CD14-positive monocyte (primary cell): ENCODE results near the gene ITPR3. TPM values are rescaled to one million over a fixed set of nuclear protein-coding genes. Genes with fewer than 3 reads are reported as not detected.

Experiments used
- DNase-seq, 3 donors: peaks; one replicate each; pipeline ENCODE4 v3.0.0-alpha.2; 2011 to 2022
- H2AFZ ChIP-seq: 2 replicates; pipeline ENCODE4 v1.6.0; 2012; ENCODE audit warnings: mild to moderate bottlenecking, low read depth, low read length, inconsistent platforms; ENCODE audit not compliant: insufficient read depth, poor library complexity, severe bottlenecking
- H3K27ac ChIP-seq, 2 donors: 1 replicate in 1 of 2; 2 replicates in 1 of 2; pipeline ENCODE4 v1.5.1; 2012 to 2013; ENCODE audit warnings: low read length in 2 of 2, control low read depth in 1 of 2, inconsistent platforms in 1 of 2, low read depth in 1 of 2, mild to moderate bottlenecking in 1 of 2
- H3K27me3 ChIP-seq, 2 donors: one replicate each; pipeline versions ENCODE4 v1.6.0 to v1.6.1; 2011 to 2013; ENCODE audit warnings: low read length in 2 of 2; ENCODE audit not compliant: control insufficient read depth in 2 of 2, insufficient read depth in 2 of 2
- H3K36me3 ChIP-seq, 2 donors: replicated peaks in 1 of 2; 1 replicate in 1 of 2; 2 replicates in 1 of 2; pipeline versions ENCODE4 v1.5.1 to v1.6.1; 2012 to 2013; ENCODE audit warnings: low read length in 2 of 2, control low read depth in 1 of 2, inconsistent platforms in 1 of 2, mild to moderate bottlenecking in 1 of 2; ENCODE audit not compliant: insufficient read depth in 2 of 2, control insufficient read depth in 1 of 2
- H3K4me1 ChIP-seq, 2 donors: 1 replicate in 1 of 2; 2 replicates in 1 of 2; pipeline versions ENCODE4 v1.5.1 to v1.6.1; 2012 to 2013; ENCODE audit warnings: low read length in 2 of 2, control low read depth in 1 of 2, inconsistent platforms in 1 of 2, mild to moderate bottlenecking in 1 of 2, moderate library complexity in 1 of 2; ENCODE audit not compliant: insufficient read depth in 2 of 2, control insufficient read depth in 1 of 2
- H3K4me2 ChIP-seq: replicated peaks from 2 replicates; pipeline ENCODE3; 2012; ENCODE audit warnings: low read length, moderate library complexity, mild to moderate bottlenecking; ENCODE audit not compliant: poor library complexity, severe bottlenecking; ENCODE audit errors: extremely low read depth
- H3K4me3 ChIP-seq, 3 experiments: fragments of 200-600 bp in 1 of 3; sonication (generic) in 1 of 3; replicated peaks in 1 of 3; 1 replicate in 2 of 3; 2 replicates in 1 of 3; pipeline ENCODE4 v1.5.1; 2011 to 2013; ENCODE audit warnings: low read length in 3 of 3, mild to moderate bottlenecking in 3 of 3, control low read depth in 2 of 3, low read depth in 2 of 3, inconsistent platforms in 1 of 3, moderate library complexity in 1 of 3
- H3K79me2 ChIP-seq: 2 replicates; pipeline ENCODE4 v1.6.0; 2012; ENCODE audit warnings: mild to moderate bottlenecking, control low read depth, inconsistent platforms, low read length, moderate library complexity; ENCODE audit not compliant: insufficient read depth
- H3K9ac ChIP-seq: 2 replicates; pipeline ENCODE4 v1.6.0; 2017; ENCODE audit warnings: low read length, mild to moderate bottlenecking; ENCODE audit not compliant: insufficient read depth, poor library complexity, severe bottlenecking
- H3K9me3 ChIP-seq, 2 donors: replicated peaks in 1 of 2; 1 replicate in 1 of 2; 2 replicates in 1 of 2; pipeline versions ENCODE4 v1.5.1 to v1.6.1; 2012 to 2013; ENCODE audit warnings: low read length in 2 of 2, control low read depth in 1 of 2; ENCODE audit not compliant: control insufficient read depth in 1 of 2, insufficient read depth in 1 of 2
- H4K20me1 ChIP-seq: 2 replicates; pipeline ENCODE4 v1.6.0; 2012; ENCODE audit warnings: mild to moderate bottlenecking, low read length, control low read depth, moderate library complexity; ENCODE audit not compliant: insufficient read depth
- H3K27ac Mint-ChIP-seq, 7 donors: one replicate each; pipeline ENCODE4 v1.8.0; 2020; ENCODE audit warnings: mild to moderate bottlenecking in 7 of 7, mixed read lengths in 7 of 7, moderate library complexity in 6 of 7, inconsistent platforms in 2 of 7
- H3K27me3 Mint-ChIP-seq, 3 donors: one replicate each; pipeline ENCODE4 v1.8.0; 2021 to 2022; ENCODE audit warnings: low read depth in 3 of 3, mild to moderate bottlenecking in 3 of 3, mixed read lengths in 3 of 3, moderate library complexity in 3 of 3, inconsistent platforms in 1 of 3
- H3K36me3 Mint-ChIP-seq, 2 donors: one replicate each; pipeline ENCODE4 v1.8.0; 2020; ENCODE audit warnings: mixed read lengths in 2 of 2, inconsistent platforms in 1 of 2, mild to moderate bottlenecking in 1 of 2
- H3K4me1 Mint-ChIP-seq: one replicate; pipeline ENCODE4 v1.8.0; 2020; ENCODE audit warnings: mild to moderate bottlenecking, mixed read lengths
- H3K4me3 Mint-ChIP-seq, 2 donors: one replicate each; pipeline ENCODE4 v1.8.0; 2020; ENCODE audit warnings: mild to moderate bottlenecking in 2 of 2, mixed read lengths in 2 of 2, moderate library complexity in 1 of 2
- H3K9me3 Mint-ChIP-seq, 7 donors: one replicate each; pipeline ENCODE4 v1.8.0; 2020 to 2022; ENCODE audit warnings: mixed read lengths in 7 of 7, mild to moderate bottlenecking in 6 of 7, moderate library complexity in 6 of 7, inconsistent platforms in 2 of 7
- WGBS: methylation state at CpG from one replicate; pipeline ENCODE4 v1.1.5; 2013; ENCODE audit warnings: missing lambda C conversion rate; ENCODE audit not compliant: insufficient coverage; 5-methylcytosine and 5-hydroxymethylcytosine counted together
- intact Hi-C, 2 donors: fragments of 100-400 bp; cut with micrococcal nuclease; formaldehyde crosslinking; loops; one replicate each; pipeline versions ENCODE4 v1.15.0 to v1.15.1; 2023
- polyA plus RNA-seq, 3 donors: library from polyadenylated mRNA; depleted of rRNA in 1 of 3; unstranded in 2 of 3; stranded (reverse) in 1 of 3; fragments of 300-500 nt in 2 of 3; fragments of >200 nt in 1 of 3; fragmentation: Illumina TruSeq in 2 of 3; gene quantifications; 1 replicate in 2 of 3; 2 replicates in 1 of 3; pipeline ENCODE4 v1.2.3, GENCODE V29; 2012 to 2021
- TF ChIP-seq, protein P1 (sequence below): fragments of 200-600 bp; IDR thresholded peaks from one replicate; pipeline ENCODE4 v1.8.0; 2022; ENCODE audit warnings: antibody characterized with exemption, mild to moderate bottlenecking

ITPR3 gene
- polyA plus RNA-seq, 3 donors, result 1.8 TPM; not detected in 2

DNA sequence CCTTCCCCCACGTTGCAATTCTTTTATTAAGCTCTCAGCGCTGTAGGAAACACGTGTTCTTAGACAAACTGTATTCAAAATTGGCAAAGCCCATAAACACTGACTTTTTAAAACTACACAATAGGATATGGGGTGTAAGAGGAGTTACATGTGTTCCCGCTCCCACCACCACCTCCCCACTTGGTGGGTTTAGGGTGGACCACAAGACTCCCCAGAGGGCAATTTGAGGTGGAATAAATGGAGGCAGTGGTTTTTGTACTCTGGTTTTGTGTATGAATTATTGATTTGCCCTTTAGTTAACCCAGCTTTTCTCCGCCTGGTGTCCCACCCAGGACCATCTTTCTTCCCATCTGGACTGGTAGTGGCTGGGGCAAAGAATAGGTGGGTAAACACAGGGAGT, 86.6 kb downstream of the ITPR3 start:
- Histone ChIP-seq H3K9ac (no peak overlapping the region), H3K4me1 (peaks cover 13 to 16% of the 10 kb centered on the region in 2 donors), H4K20me1 (no peaks in the 10 kb centered on the region), H2AFZ (no peak overlapping the region), H3K27me3 (no peaks in the 10 kb centered on the region), H3K36me3 (peaks cover 0 to 21% of the 10 kb centered on the region in 2 donors), H3K4me2 (no peak overlapping the region), H3K4me3 (no peak overlapping the region), H3K79me2 (peaks cover 5% of the 10 kb centered on the region), H3K27ac (no peak overlapping the region), H3K9me3 (no peaks in the 10 kb centered on the region)
- no CpG with 5 or more reads among the region's 5 CpGs for WGBS
- Mint-ChIP-seq H3K36me3 (peaks cover 10 to 27% of the 10 kb centered on the region in 2 donors), H3K27me3 (no peaks in the 10 kb centered on the region), H3K4me1 (peaks cover 14% of the 10 kb centered on the region), H3K4me3 (no peak overlapping the region), H3K27ac (no peak overlapping the region), H3K9me3 (no peaks in the 10 kb centered on the region)
- no peak for DNase-seq
- TF ChIP-seq, protein P1, sequence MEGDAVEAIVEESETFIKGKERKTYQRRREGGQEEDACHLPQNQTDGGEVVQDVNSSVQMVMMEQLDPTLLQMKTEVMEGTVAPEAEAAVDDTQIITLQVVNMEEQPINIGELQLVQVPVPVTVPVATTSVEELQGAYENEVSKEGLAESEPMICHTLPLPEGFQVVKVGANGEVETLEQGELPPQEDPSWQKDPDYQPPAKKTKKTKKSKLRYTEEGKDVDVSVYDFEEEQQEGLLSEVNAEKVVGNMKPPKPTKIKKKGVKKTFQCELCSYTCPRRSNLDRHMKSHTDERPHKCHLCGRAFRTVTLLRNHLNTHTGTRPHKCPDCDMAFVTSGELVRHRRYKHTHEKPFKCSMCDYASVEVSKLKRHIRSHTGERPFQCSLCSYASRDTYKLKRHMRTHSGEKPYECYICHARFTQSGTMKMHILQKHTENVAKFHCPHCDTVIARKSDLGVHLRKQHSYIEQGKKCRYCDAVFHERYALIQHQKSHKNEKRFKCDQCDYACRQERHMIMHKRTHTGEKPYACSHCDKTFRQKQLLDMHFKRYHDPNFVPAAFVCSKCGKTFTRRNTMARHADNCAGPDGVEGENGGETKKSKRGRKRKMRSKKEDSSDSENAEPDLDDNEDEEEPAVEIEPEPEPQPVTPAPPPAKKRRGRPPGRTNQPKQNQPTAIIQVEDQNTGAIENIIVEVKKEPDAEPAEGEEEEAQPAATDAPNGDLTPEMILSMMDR, result no peak
- intact Hi-C loops, result no loop called here

DNA sequence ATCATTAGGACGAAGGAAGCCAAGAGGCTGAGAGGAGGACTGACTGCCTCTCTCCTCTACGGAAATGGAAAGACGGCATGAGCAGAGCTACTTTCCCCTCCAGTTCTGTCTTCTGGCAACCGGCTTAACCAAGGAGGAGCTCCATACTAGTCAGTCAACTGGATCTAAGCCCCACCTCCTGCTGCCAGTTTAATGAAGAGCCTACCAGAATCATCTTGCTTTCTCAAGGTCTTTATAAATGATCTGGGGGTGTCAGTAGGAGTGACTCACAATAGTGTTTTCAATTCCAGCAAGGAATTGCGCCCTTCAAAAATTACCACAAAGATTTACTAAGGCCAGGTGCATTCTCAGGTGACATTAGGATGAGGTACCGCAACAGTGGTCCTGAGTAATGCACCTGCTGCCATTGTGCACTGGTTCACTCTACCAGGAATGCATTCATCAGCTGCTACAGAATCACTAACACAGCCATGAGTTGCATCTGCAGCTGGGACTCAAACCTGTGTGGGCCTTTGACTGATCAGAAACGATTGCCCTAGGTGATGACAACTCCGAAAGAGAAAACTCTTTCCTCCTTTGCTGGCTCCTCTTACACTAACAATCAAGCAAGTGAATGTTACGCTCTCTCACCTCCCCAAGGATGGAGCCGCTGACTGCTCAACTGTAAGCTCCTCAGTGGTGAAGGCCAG, 87.5 kb downstream of the ITPR3 start:
- no peak overlapping the region for H3K4me3 ChIP-seq
- H3K79me2 ChIP-seq, result peaks cover 5% of the 10 kb centered on the region
- peaks cover 13 to 16% of the 10 kb centered on the region in 2 donors for H3K4me1 ChIP-seq
- H3K27me3 ChIP-seq, result no peaks in the 10 kb centered on the region
- Mint-ChIP-seq H3K4me1 (peaks cover 14% of the 10 kb centered on the region), H3K9me3 (no peaks in the 10 kb centered on the region), H3K36me3 (peaks cover 10 to 24% of the 10 kb centered on the region in 2 donors), H3K27me3 (no peaks in the 10 kb centered on the region), H3K4me3 (no peak overlapping the region), H3K27ac (peak overlapping the region in 1 of 7 donors; percentile 12)
- no peak for DNase-seq
- H2AFZ ChIP-seq, result no peak overlapping the region
- H3K4me2 ChIP-seq, result no peak overlapping the region
- H3K9me3 ChIP-seq, result no peaks in the 10 kb centered on the region
- no peaks in the 10 kb centered on the region for H4K20me1 ChIP-seq
- peaks cover 0 to 21% of the 10 kb centered on the region in 2 donors for H3K36me3 ChIP-seq
- no peak overlapping the region for H3K9ac ChIP-seq
- intact Hi-C loops, result no loop called here
- no peak overlapping the region for H3K27ac ChIP-seq
- WGBS, result 97% methylated on average over 8 of the region's 10 CpGs
- TF ChIP-seq, protein P1, result no peak
